Measurements from ENCODE around the gene GRAPL.
A peak's percentile ranks its signal among the peaks of the same experiment; 100 is the strongest.
"Not testable (repeated sequence)": the region's sequence is repeated elsewhere in the genome, so short reads cannot be mapped to it uniquely, and the experiment has no call there.

Gene GRAPL

DNA sequence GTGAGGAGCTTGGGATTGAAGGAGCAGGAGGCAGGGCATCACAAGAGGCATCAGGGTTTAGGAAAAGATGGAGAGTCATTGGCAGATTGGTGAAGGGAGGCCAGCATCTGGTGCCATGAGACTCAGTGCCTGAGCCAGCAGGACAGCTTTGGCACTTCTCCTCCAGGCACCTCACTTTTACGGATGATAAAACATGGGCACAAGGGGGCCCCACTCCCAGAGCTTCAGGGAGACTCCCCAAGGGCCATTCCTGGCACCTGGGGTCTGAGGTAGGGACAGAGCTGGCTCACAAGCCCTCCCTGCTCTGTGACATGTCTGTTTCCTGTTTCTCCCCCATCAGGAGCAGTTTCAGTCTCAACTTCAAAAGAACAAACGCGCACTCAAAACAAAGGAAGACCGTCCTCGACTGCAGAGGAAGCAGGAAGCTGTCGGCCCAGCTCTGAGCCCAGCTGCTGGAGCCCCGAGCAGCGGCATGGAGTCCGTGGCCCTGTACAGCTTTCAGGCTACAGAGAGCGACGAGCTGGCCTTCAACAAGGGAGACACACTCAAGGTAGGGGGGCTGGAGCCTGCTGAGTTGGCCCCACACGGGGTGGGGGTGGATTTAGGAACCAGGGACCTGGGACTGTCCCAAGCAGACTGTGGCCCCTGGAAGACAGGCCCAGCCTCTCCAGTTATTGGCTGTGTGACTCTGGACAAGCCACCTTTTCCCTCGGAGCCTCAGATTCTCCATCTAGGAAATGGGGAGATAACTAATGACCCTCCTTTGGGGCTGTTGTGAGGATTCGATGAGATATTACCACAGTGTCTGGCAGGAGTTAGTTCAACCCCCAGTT is at the start of gene GRAPL:
Gene GRAPL (plus strand): TSS at position 442 of the 833 bp plus-strand sequence. CDS start 31 bp downstream, at position 473.
- DNase-seq (ENCODE audit: low read depth in 2 of 2), result not testable (repeated sequence)

DNA sequence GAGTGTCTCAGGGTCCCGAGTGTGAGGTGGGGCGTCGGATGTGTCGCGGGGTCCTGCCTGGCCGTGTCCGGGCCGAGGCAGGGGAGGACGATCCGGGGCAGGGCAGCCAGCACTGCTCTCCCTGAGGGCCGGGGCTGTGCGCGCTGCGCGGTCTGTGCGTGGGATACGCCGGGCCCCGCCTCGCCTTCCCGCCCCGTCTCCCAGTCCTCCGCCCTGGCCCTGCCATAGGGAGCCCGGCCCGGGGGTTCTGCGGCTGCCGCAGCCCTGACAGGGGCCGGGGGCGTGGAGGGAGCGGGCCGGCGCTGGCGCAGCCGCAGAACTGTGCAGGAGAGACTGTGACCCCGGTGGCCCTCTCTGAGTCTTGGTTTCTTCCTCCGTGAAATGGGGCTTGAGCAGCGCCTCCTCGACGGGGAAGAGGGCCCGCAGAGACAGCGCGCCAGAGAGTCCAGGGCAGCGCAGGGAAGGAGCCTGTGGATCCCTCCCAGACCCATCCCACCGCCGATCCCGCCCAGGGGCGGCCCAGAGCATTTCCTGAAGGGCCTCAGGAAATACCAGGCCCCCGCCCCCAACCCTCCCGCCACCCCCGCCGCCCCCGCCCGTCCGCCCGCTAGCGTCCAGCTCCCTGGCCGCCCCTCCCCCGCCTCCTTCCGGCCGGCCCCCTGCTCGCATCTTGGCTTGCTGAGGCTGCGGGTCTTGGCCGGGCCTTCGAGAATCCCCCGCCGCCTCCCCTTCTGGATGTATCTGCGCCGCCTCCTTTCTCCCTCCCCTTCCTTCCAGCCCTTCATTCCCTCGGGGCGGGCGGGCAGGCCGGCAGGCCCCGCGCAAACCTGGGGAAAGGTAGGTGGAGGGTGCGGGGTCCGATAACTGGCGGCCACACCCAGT is 38.3 kb upstream of the GRAPL start:
- DNase-seq (ENCODE audit: low read depth in 2 of 2), result not testable (repeated sequence)

DNA sequence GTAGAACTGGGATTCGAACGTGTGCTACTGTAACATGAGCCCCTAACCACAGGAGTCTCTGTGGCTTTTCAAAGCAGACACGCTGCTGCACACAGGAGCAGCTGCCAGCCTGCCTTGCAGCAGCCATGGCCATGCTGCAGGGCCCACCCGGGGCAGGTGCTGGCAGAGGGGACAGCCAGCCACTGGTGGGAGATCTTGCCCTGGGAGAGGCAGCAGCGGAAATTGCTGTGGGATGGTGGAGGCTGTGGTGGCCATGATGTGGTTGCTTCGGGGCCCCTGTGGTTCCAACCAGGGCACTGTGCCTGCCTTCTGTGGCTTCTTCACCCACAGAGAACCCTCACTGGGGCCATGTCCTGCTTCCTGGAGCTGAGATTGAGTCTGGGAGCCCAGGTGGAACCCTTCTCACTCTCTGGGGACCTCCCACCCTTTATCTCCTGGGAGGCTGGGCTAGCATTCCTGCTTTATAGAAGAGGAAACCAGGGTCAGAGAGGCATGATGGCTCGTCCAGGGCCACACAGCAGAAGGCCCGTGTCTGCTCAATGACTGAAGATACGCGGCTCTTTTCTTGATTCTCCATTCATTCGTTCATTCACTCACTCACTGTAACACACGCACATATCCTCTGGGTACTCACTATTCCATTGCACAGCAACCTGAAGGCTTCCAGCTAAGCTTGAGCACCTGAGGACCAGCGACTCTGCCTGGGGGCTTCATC is 37.2 kb upstream of the GRAPL start:
- not testable (repeated sequence) for DNase-seq (ENCODE audit: low read depth in 2 of 2)

DNA sequence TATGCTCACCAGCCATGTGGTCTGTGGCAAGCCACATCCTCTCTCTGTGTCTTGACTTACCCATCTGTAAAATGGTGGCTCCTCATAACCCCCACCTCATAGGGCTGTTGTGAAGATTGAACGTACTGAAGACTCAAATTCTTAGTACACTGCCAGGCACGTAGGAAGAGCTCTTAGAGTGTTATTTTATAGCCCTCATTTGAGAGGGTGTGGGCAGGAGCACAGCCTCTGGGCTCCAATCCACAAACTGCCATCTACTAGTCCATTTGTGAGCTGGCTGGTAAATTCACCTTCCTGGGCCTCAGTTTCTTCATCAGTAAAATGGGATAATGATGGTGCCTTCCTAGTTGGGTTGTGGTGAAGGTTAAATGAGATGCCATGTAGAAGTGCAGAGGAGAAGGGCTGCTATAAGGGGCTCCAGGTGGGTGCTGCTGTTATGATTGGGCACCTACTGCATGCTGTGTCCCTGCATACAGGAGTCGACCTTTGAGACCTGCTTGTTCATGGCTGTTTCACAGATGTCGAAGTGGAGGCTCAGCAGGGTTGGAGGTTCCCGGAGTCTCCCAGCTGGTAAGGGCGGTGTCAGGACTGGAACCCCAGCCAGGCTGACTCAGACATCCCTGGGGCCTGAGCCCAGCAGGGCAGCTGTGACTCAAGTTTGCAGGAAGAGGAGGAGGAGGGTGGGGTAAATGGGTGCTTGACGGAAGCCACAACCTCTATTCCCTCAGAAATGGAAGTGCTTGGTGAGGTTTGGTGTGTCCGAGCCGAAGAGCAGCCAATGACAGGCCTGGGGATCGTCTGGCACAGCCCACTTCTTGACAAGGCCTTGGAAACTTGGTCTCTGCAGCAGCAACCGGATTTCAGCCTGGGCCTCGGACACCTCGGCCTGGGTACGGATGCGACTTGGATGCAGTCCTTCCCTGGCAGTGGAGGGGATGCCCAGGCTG is 34.4 kb upstream of the GRAPL start:
- DNase-seq (ENCODE audit: low read depth in 2 of 2), result not testable (repeated sequence)

DNA sequence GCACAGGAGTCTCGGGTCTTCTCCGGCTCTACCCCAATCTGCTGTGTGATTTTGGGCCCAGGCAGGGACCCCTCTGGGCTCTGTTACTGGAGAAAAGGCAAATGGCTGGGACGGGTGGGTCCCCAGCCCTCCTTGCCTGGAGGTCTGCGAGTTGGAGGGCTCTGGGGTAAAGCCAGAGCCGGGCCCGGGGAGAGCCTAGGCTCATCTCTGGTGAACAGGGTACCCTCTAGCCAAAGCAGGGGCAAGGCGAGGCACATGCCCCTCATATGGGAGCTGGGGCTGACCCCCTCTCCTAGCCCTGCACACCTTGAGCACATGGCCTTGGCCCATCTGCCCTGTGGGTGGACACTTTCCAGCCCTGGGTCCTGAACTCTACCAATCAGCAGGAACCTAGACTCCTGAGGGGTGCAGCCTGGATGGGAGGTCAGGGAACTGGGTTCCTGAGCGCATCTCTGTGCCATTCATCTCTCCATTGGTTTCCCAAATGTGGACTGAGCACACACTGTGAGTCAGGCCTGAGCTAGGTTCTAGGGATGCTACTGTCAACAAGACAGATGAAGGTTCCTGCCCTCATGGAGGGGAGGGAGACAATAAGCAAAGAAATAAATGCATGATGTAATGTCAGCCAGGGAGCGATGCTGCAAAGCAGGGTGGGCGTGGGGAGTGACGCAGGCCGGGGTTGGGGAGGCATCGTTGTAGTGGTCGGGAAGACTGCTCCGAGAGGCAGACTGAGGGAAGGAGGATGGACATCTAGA is 33.5 kb upstream of the GRAPL start:
- DNase-seq (ENCODE audit: low read depth in 2 of 2), result not testable (repeated sequence)

DNA sequence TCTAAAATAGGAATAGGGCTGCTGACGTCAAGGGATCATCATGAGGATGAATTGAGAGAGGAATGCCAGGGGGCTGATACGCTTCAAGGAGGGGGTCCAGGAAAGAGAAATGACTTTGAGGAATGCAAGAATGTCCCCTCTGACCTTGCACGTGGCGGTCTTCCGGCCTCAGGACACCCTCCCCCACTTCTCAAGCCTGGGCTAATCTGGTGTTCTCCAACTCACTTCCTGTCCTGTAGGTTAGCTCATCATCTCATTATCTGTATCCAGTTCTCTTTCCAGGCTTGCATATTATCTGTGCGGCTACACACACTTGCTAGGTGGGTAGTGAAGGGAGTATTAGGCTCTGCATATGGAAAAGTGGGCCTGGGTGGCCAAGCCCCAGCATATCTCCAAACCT is 18.9 kb upstream of the GRAPL start:
- DNase-seq (ENCODE audit: low read depth in 2 of 2), result not testable (repeated sequence)

DNA sequence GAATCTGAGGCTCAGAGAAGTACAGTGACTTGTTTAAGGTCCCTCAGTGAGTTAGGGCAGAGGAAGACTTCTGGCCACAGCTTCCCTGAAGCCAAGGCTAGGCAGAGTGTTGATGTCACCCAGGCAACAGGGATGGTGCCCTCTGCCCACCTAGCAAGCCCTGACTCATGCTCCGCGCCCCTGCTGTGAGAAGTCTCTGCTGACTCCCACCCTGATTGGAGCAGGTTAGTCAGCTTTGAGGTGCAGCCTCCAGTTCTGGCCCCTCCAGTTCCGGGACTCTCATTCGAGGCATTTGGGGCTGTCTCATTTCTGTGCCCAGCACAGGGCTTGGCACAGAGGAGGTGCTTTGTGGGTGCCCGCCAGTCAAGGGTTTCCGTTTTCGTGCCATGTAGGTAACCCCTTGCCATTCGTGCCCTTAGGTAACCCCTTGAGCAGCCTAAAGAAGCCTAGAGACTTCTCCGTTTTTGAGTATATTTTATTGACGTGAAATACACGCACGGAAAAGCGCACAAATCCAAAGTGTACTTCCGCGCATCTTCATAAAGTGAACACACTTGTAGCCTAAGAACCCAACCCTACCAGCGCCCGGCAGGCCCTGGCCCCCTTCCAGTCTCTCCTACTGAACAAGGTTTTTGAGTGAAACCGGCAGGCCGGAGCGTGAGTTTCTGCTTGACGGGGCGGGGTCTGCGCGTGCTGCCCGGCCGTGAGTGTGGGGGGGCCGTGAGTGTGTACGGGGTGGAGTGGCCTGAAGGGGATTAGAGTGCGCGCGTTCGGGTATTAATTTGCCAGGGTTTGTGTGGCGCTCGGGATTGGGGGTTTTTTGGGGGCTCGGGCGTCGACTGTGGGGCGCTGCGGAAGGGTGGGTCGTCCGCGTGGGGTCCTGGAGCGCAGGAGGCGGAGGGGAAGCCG is 16.9 kb upstream of the GRAPL start:
- not testable (repeated sequence) for DNase-seq (ENCODE audit: low read depth in 2 of 2)

DNA sequence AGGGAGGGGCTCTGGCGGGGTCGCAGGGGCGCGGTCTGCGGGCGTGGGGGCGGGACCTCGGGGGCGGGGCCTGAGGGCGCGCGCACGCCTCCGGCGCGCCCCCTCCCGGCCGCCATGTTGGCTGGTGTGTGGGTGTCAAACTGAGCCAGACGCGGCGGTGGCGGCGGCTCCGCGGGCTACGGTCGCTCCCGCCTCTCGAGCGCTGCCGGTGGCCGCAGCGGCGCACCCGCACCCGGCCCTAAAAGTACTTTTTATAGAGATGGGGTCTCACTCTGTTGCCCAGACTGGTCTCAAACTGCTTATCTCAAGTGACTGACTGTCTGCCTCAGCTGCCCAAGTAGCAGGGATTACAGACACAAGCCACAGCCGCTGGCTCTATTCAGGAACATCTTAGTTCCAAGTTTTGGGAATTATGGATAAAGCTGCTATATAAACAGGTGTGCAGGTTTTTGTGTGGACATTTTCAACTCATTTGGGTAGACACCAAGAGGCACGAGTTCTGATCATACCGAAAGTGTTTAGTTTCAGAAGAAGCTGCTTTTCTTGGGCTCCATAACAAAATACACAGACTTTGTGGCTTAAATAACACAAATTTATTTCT is 16.2 kb upstream of the GRAPL start:
- peak; percentile 41 to 43 for DNase-seq (ENCODE audit: low read depth in 2 of 2)

DNA sequence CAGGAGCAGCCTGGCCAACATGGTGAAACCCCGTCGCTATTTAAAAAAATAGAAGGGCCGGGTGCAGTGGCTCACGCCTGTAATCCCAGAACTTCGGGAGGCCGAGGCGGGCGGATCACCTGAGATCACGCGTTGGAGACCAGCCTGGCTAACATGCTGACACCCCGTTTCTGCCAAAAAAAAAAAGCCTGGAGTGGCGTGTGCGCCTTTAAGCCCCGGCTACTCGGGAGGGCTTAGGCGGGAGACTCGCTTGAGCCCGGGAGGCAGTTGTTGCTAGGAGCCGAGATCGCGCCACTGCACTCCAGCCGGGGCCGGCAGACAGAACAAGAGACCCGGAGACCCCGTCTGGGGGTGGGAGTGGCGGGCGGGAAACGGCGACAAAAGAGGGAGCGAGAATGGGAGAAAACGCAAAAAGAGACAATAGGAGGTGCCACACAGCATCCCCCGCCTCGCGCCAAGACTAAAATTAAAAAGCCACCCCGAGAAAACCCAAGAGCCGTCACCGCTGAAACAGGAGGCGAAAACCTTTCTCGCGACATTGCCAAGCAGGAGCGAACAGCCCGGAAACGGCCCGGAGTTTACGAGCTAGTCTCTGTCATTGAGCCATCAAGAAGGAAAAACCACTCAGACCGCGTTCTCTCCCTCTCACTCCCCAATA is 15.5 kb upstream of the GRAPL start:
- DNase-seq (ENCODE audit: low read depth in 2 of 2), result peak; percentile 73 to 74

DNA sequence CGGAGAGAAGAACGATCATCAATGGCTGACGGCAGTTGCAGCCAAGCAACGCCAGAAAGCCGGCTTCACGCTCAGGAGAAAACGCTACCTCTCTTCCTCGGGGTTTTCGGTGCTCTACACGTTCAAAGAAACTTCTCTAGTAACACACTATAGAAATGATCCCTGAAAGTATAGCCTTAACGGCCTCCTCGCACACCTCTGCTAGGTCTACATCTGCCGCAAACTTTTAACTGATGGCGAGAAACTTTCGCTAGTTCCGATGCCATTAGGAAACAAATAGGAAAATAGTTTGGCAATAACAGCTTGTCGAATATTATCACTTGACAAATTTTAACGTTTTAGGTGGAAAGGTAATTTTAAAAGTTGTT is 14.9 kb upstream of the GRAPL start:
- not testable (repeated sequence) for DNase-seq (ENCODE audit: low read depth in 2 of 2)

DNA sequence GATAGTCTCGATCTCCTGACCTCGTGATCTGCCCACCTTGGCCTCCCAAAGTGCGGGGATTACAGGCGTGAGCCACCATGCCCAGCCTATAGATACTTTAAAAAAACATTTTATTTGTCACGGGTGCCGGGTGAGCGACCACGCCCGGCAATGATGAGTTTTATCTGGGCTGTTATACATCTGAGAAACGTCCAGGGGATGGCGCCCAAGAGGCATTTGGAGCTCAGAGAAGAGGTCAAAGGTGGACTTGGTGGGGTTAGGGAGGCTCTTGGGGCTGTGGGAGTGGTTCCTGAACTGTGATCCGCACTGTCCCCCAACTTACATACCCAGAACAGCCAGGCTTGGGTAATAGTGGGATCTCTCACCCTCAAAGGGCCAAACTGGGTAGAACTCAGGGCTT is 8.7 kb upstream of the GRAPL start:
- DNase-seq (ENCODE audit: low read depth in 2 of 2), result not testable (repeated sequence)

DNA sequence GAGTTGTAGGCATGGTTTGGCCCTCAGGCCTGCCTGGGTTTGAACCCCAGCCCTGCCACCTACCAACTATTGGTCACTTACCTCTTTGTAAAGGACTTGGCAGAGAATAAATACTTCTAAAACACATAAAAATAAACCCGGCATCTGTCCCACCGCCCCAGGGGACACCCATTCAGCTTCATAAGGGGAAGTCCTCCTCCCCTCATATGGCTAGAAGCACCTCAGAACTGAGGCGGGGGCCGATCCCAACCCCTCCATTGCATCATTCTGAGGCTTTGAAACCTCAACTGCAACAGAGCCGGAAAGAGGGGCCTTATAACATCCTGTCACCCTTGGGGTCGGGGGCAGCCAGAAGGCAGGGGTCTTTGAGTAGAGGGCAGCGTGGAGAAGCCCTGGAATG is 2.1 kb upstream of the GRAPL start:
- DNase-seq (ENCODE audit: low read depth in 2 of 2), result not testable (repeated sequence)

DNA sequence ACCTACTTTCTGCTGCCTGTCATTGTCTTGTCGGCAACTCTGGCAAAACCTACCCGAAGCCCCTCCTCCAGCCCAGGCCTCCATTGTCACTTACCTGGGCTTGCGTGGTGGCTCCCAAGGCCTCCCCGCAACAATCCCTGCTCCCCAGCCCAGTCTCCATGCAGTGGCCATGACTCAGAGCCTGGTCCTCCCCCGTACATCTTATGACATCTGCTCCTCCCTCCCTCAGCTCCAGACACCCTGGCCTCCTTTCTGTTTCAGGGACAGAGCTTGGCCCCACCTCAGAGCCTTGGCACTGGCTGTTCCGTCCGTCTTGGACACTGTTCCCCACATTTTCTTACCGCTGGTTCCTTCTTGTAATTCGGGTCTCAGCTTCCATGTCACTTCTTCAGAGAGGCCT is 2.1 kb downstream of the GRAPL start:
- not testable (repeated sequence) for DNase-seq (ENCODE audit: low read depth in 2 of 2)

DNA sequence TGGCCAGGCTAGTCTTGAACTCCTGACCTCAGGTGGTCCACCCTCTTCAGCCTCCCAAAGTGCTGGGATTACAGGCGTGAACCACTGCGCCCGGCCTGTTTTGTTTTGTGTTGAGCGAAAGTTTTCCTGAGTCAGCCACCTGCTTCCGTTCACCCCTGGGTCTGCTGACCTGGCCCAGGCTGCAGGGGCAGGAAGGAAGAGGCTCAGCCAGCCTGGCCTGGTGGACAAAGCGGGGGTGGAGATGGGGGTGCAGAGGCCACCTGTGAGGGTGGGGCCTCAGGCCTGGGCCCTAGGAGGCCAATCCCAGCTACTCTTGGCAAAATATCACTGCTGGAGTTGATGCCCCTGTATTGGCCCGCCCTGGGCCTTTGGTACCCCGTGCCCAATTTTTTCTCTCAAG is 3.7 kb downstream of the GRAPL start:
- not testable (repeated sequence) for DNase-seq (ENCODE audit: low read depth in 2 of 2)

DNA sequence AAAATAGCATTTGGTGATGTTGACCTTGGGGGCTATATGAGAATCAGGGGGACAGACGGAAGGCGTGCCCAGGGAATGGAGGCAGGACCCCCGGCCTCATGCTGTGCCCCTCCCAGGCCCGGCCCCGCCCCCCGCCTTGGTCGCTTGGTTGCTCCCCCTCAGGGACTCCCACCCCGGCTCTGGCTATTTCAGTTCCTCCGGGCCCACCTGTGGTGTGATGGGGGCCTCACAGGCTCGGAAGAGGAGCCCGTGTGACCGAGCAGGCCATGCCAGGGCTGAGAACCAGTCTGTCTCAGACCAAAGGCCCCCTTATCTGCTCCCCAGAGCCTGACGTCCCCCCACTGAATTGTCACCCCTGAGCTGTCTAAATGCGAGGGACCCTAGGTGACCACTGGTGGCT is 4.4 kb downstream of the GRAPL start:
- not testable (repeated sequence) for DNase-seq (ENCODE audit: low read depth in 2 of 2)

DNA sequence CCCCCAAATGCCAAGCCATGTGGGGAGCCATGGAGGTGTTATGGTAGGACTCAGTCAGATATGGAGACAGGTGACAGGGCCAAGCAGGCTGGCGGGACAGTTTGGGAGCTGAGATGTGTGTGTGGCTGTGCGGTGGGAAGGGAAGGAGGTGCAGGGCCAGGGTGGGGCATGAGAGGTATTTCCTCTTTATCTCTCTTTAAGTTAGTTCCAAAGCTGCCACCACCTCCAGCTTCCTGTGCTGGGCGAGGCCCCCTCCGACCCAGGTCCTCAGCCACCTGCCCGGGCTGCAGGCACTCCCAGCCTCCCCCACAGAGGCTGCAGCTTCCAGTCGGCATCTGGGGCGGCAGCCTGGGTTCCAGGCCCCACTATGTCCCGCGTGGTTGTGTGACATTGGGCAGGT is 6.4 kb downstream of the GRAPL start:
- not testable (repeated sequence) for DNase-seq (ENCODE audit: low read depth in 2 of 2)

DNA sequence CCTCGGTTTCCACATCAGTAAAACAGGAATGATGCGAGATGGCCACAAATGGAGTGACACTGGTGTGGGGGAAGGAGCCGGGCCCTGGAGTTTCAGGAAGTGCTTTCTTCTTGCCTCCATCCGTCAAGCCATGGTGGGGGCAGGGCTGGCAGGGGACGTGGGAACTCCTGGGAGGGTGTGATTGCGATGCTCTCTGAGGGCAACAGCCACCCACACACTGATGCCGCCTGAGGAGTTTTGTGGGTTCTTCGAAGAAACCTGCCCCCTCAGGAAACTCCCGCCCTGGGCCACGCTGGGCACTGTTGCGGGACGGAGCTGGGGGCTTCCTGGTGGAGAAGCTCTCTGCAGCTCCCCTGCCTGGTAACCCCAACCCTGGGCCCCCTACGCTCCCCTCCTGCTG is 8.0 kb downstream of the GRAPL start:
- not testable (repeated sequence) for DNase-seq (ENCODE audit: low read depth in 2 of 2)

DNA sequence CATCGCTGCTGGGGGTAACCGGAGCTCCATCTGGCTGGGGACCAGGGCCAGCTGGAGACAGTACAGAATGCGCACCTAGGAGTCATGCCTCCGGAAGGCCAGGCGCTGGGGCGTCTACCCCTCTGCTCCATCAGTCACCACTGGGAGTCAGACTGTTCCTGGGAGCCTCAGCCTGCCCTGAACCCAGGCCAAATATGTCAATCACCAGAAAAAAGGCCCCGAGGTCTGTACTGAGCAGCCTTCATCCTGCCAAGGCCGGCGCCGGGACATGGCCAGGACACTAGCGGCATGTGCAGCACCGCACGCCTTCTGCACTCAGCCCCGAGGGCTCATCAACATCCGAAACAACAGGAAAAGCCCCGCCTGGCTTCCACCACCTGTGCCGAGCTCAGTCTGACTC is 8.7 kb downstream of the GRAPL start:
- not testable (repeated sequence) for DNase-seq (ENCODE audit: low read depth in 2 of 2)
